HPDE6-E6E7 (cell line): ENCODE measurements around the gene RABGAP1.

Experiments
- DNase-seq: peaks from one replicate; pipeline ENCODE4 v3.0.0; 2011; ENCODE audit warnings: missing footprints; ENCODE audit errors: extremely low spot score

RABGAP1 gene

GRCh38 chr9:123008909-123009308 is 68.1 kb downstream of the RABGAP1 start:
- DNase-seq: no peak

- DNase-seq: no peak
These were observed 70.6 kb downstream of the RABGAP1 start for GRCh38 chr9:123011380-123011779.

- no peak for DNase-seq
These were observed 71.2 kb downstream of the RABGAP1 start for GRCh38 chr9:123011878-123012528.

- no peak for DNase-seq
These were observed 75.8 kb downstream of the RABGAP1 start for GRCh38 chr9:123016631-123017030.

GRCh38 chr9:123020796-123021195 is 80.0 kb downstream of the RABGAP1 start:
- DNase-seq: no peak

GRCh38 chr9:123026425-123026824 is 85.6 kb downstream of the RABGAP1 start:
- DNase-seq: no peak

- no peak for DNase-seq
These were observed 86.7 kb downstream of the RABGAP1 start for GRCh38 chr9:123027517-123027916.

- no peak for DNase-seq
These were observed 87.3 kb downstream of the RABGAP1 start for GRCh38 chr9:123028136-123028535.

GRCh38 chr9:123028973-123029372 is 88.2 kb downstream of the RABGAP1 start:
- DNase-seq: no peak

GRCh38 chr9:123031963-123032362 is 91.1 kb downstream of the RABGAP1 start:
- no peak for DNase-seq

GRCh38 chr9:123033352-123033751 is 92.5 kb downstream of the RABGAP1 start, which contains the start of gene GPR21:
GPR21 (plus strand) TSS chr9:123033667; CDS start chr9:123034567, 900 bp downstream.
- DNase-seq: no peak

- DNase-seq: no peak
These were observed 93.2 kb downstream of the RABGAP1 start for GRCh38 chr9:123033864-123034601.

- DNase-seq: no peak
These were observed 94.2 kb downstream of the RABGAP1 start for GRCh38 chr9:123034881-123035510.

- no peak for DNase-seq
These were observed 95.0 kb downstream of the RABGAP1 start for GRCh38 chr9:123035791-123036190.

GRCh38 chr9:123036893-123037545 is 96.2 kb downstream of the RABGAP1 start:
- DNase-seq: no peak

- DNase-seq: no peak
These were observed 98.9 kb downstream of the RABGAP1 start for GRCh38 chr9:123039617-123040219.

GRCh38 chr9:123040801-123041200 is 100.0 kb downstream of the RABGAP1 start:
- DNase-seq: no peak

GRCh38 chr9:123041489-123041888 is 100.7 kb downstream of the RABGAP1 start:
- no peak for DNase-seq

GRCh38 chr9:123043081-123043939 is 102.5 kb downstream of the RABGAP1 start:
- DNase-seq: no peak

GRCh38 chr9:123044586-123044985 is 103.8 kb downstream of the RABGAP1 start:
- DNase-seq: no peak
